ENCODE results near the gene MATN3. TPM values are rescaled to one million over a fixed set of nuclear protein-coding genes. Genes with fewer than 3 reads are reported as not detected.

Gene MATN3
- total RNA-seq, 2 experiments from 2014 or later: not detected

GRCh38 chr2:20060106-20060505 lies 47.6 kb upstream of the MATN3 start:
- Mint-ChIP-seq H3K27me3 (peaks cover 49% of the 10 kb centered on the region), H3K9me3 (no peaks in the 10 kb centered on the region), H3K4me3 (no peak overlapping the region), H3K4me1 (ENCODE audit: low read depth) (no peaks in the 10 kb centered on the region), H3K36me3 (ENCODE audit: low read depth) (no peaks in the 10 kb centered on the region), H3K27ac (no peak overlapping the region)
- no peak for DNase-seq
- peaks cover 0 to 5% of the 10 kb centered on the region in 2 experiments for H3K9me3 ChIP-seq (ENCODE audit: control insufficient read depth in 1 of 2, insufficient read depth in 1 of 2, low read length in 2 of 2)
- H3K4me3 ChIP-seq (ENCODE audit: low read length): no peak overlapping the region
- H3K36me3 ChIP-seq (ENCODE audit: insufficient read depth, low read length): no peaks in the 10 kb centered on the region
- TF ChIP-seq, protein P1, sequence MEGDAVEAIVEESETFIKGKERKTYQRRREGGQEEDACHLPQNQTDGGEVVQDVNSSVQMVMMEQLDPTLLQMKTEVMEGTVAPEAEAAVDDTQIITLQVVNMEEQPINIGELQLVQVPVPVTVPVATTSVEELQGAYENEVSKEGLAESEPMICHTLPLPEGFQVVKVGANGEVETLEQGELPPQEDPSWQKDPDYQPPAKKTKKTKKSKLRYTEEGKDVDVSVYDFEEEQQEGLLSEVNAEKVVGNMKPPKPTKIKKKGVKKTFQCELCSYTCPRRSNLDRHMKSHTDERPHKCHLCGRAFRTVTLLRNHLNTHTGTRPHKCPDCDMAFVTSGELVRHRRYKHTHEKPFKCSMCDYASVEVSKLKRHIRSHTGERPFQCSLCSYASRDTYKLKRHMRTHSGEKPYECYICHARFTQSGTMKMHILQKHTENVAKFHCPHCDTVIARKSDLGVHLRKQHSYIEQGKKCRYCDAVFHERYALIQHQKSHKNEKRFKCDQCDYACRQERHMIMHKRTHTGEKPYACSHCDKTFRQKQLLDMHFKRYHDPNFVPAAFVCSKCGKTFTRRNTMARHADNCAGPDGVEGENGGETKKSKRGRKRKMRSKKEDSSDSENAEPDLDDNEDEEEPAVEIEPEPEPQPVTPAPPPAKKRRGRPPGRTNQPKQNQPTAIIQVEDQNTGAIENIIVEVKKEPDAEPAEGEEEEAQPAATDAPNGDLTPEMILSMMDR (IDR thresholded peaks at IDR 0.05): no peak
- no peaks in the 10 kb centered on the region for H3K4me1 ChIP-seq (ENCODE audit: insufficient read depth, low read length)
- intact Hi-C loops (cut with DNase I, micrococcal nuclease): no loop called here
- CTCF ChIA-PET: no interaction called here
- H3K27ac ChIP-seq (ENCODE audit: low read depth in 1 of 2, low read length in 2 of 2): no peak overlapping the region
- peaks cover 9 to 11% of the 10 kb centered on the region in 2 experiments for H3K27me3 ChIP-seq (ENCODE audit: control insufficient read depth in 1 of 2, insufficient read depth in 2 of 2, low read length in 2 of 2)
- POLR2A ChIA-PET: no interaction called here
- no peak for ATAC-seq (ENCODE audit: poor library complexity)

GRCh38 chr2:20057268-20057667 lies 44.8 kb upstream of the MATN3 start:
- H3K27ac ChIP-seq (ENCODE audit: low read depth in 1 of 2, low read length in 2 of 2): no peak overlapping the region
- TF ChIP-seq, protein P1 (IDR thresholded peaks at IDR 0.05): no peak
- Mint-ChIP-seq H3K4me3 (no peak overlapping the region), H3K27ac (no peak overlapping the region), H3K27me3 (peaks cover 51% of the 10 kb centered on the region), H3K36me3 (ENCODE audit: low read depth) (no peaks in the 10 kb centered on the region), H3K9me3 (no peaks in the 10 kb centered on the region), H3K4me1 (ENCODE audit: low read depth) (no peaks in the 10 kb centered on the region)
- no peak overlapping the region for H3K4me3 ChIP-seq (ENCODE audit: low read length)
- no peaks in the 10 kb centered on the region for H3K36me3 ChIP-seq (ENCODE audit: insufficient read depth, low read length)
- peaks cover 2% of the 10 kb centered on the region for H3K4me1 ChIP-seq (ENCODE audit: insufficient read depth, low read length)
- intact Hi-C loops (cut with DNase I, micrococcal nuclease): loop anchor here in 1 of 2 experiments (10.0 kb wide), 1 partner anchor 1492 kb away; the partner anchor contains the start of gene RDH14
- ATAC-seq (ENCODE audit: poor library complexity) (no peak), DNase-seq (no peak)
- peaks cover 0 to 5% of the 10 kb centered on the region in 2 experiments for H3K9me3 ChIP-seq (ENCODE audit: control insufficient read depth in 1 of 2, insufficient read depth in 1 of 2, low read length in 2 of 2)
- ChIA-PET POLR2A (no interaction called here), CTCF (no interaction called here)
- H3K27me3 ChIP-seq (ENCODE audit: control insufficient read depth in 1 of 2, insufficient read depth in 2 of 2, low read length in 2 of 2): peaks cover 11 to 13% of the 10 kb centered on the region in 2 experiments

DNA sequence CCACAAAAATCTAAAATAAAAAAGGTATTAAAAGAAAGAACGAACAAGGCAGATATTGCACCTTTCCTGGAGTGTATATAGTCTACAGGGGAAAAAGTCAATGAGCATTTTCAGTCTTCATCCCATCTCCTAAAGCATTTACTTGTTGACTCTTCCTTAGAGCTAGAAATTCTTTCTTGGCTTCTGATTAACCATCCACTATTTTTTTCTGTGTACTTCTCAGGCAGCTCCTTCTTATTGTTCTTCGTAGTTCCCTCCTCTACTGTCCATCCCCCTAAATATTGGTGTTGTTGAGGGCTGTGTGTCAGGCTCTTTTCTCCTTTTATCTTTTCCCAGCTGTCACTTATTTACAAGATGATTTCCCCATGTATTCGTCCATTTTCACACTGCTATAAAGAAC lies 42.5 kb upstream of the MATN3 start:
- intact Hi-C loops (cut with DNase I, micrococcal nuclease): loop anchor here (5.0 to 10.0 kb wide), 5 partner anchors 297 to 1493 kb away; partner anchors contain the start of genes RDH14 (in 2 of the 2), HS1BP3 (in 1 of the 2) and PUM2 (in 1 of the 2)
- H3K9me3 Mint-ChIP-seq: no peaks in the 10 kb centered on the region
- peaks cover 6% of the 10 kb centered on the region for H3K4me1 Mint-ChIP-seq (ENCODE audit: low read depth)
- H3K4me3 ChIP-seq (ENCODE audit: low read length): no peak overlapping the region
- peaks cover 46% of the 10 kb centered on the region for H3K27me3 Mint-ChIP-seq
- TF ChIP-seq, protein P1 (IDR thresholded peaks at IDR 0.05): no peak
- no peak overlapping the region for H3K27ac ChIP-seq (ENCODE audit: low read depth in 1 of 2, low read length in 2 of 2)
- ATAC-seq (ENCODE audit: poor library complexity) (no peak), DNase-seq (no peak)
- peaks cover 19% of the 10 kb centered on the region for H3K4me1 ChIP-seq (ENCODE audit: insufficient read depth, low read length)
- H3K27ac Mint-ChIP-seq: no peak overlapping the region
- ChIA-PET CTCF (interaction anchor here (1.0 kb wide), 1 partner anchor 10 kb away, joined by 3 read pairs; no protein-coding TSS in a partner anchor), POLR2A (no interaction called here)
- peaks cover 11% of the 10 kb centered on the region for H3K36me3 Mint-ChIP-seq (ENCODE audit: low read depth)
- H3K36me3 ChIP-seq (ENCODE audit: insufficient read depth, low read length): no peaks in the 10 kb centered on the region
- H3K4me3 Mint-ChIP-seq: no peak overlapping the region
- H3K27me3 ChIP-seq (ENCODE audit: control insufficient read depth in 1 of 2, insufficient read depth in 2 of 2, low read length in 2 of 2): peaks cover 11 to 13% of the 10 kb centered on the region in 2 experiments
- H3K9me3 ChIP-seq (ENCODE audit: control insufficient read depth in 1 of 2, insufficient read depth in 1 of 2, low read length in 2 of 2): no peaks in the 10 kb centered on the region
